Liver (tissue), 3 donors: ENCODE measurements around the gene CSNK2A3.
"Not testable (repeated sequence)": the region's sequence is repeated elsewhere in the genome, so short reads cannot be mapped to it uniquely, and the experiment has no call there.

Source experiments
- CTCF ChIP-seq: fragments of 150-350 bp; IDR thresholded peaks from 2 replicates; pipeline ENCODE4 v1.5.1; 2017; ENCODE audit warnings: improper control_type of control experiment, low read depth, low read length; ENCODE audit not compliant: missing input control
- EGR1 ChIP-seq, 2 donors: IDR thresholded peaks; 2 replicates each; pipeline ENCODE4 v1.6.1; 2016 to 2018; ENCODE audit warnings: antibody characterized with exemption in 2 of 2, low read depth in 2 of 2
- JUND ChIP-seq, 2 donors: IDR thresholded peaks; 2 replicates each; pipeline ENCODE4 v1.6.1; 2016; ENCODE audit warnings: antibody characterized with exemption in 2 of 2
- NR2F2 ChIP-seq: IDR thresholded peaks from 2 replicates; pipeline ENCODE4 v1.6.1; 2016; ENCODE audit warnings: antibody characterized with exemption
- RAD21 ChIP-seq, 2 donors: IDR thresholded peaks; 2 replicates each; pipeline ENCODE4 v1.6.1; 2016; ENCODE audit warnings: antibody characterized with exemption in 2 of 2, mild to moderate bottlenecking in 2 of 2
- REST ChIP-seq: IDR thresholded peaks from 2 replicates; pipeline ENCODE4 v1.6.1; 2016; ENCODE audit warnings: antibody characterized with exemption, mild to moderate bottlenecking
- YY1 ChIP-seq: IDR thresholded peaks from 2 replicates; pipeline ENCODE4 v1.6.1; 2016; ENCODE audit warnings: antibody characterized with exemption, mild to moderate bottlenecking
- donor health status: healthy.
- donor health status: healthy.

GRCh38 chr11:11352878-11353277 lies at the start of gene CSNK2A3:
- not testable (repeated sequence) for TF ChIP-seq REST; CTCF; YY1; JUND (IDR thresholded peaks at IDR 0.05); RAD21 (IDR thresholded peaks at IDR 0.05); NR2F2; EGR1 (IDR thresholded peaks at IDR 0.05; ENCODE audit: low read depth in 2 of 2)
